Esophagus muscularis mucosa (tissue), 4 donors: Measurements from ENCODE around the gene LSM3.

Experiments
- EP300 ChIP-seq: sonication (generic); formaldehyde crosslinking; IDR thresholded peaks from one replicate; pipeline ENCODE4 v1.6.1; 2017; ENCODE audit warnings: antibody characterized with exemption
- POLR2A ChIP-seq: fragments of 450-650 bp; IDR thresholded peaks from one replicate; pipeline ENCODE4 v1.6.1; 2017; ENCODE audit warnings: antibody characterized with exemption, moderate library complexity, mild to moderate bottlenecking, low read depth
- POLR2AphosphoS5 ChIP-seq, 2 donors: sonication (generic); formaldehyde crosslinking; IDR thresholded peaks; one replicate each; pipeline ENCODE4 v1.6.1; 2017; ENCODE audit warnings: antibody characterized with exemption in 2 of 2
- TF ChIP-seq, protein P1 (sequence below), 3 experiments: fragments of 200-600 bp in 2 of 3; fragments of 450-650 bp in 1 of 3; sonication (generic) in 2 of 3; IDR thresholded peaks; one replicate each; pipeline ENCODE4 v1.5.1; 2017 to 2019; ENCODE audit warnings: antibody characterized with exemption in 3 of 3, mild to moderate bottlenecking in 2 of 3, moderate library complexity in 1 of 3

DNA sequence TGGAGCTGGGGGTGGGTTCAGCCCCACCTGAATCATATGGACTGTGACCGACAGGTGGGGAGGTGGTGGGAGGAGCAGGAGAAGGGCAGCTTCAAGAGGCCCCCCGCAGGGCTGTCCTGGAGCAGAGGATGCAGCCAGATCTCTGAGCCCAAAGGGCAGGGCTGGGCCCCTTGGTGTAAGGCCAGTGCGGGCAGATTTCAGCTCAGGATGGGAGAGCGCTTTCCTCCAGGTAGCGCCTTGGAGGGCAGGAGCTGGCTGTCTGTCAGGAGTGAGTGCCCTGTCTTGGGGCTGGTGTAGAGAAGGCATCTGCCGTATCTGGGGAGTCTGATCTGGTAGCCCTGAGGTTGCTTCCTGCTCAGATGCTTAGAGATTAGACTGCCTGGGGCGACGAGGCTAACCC is 46.5 kb upstream of the LSM3 start:
- TF ChIP-seq, protein P1, sequence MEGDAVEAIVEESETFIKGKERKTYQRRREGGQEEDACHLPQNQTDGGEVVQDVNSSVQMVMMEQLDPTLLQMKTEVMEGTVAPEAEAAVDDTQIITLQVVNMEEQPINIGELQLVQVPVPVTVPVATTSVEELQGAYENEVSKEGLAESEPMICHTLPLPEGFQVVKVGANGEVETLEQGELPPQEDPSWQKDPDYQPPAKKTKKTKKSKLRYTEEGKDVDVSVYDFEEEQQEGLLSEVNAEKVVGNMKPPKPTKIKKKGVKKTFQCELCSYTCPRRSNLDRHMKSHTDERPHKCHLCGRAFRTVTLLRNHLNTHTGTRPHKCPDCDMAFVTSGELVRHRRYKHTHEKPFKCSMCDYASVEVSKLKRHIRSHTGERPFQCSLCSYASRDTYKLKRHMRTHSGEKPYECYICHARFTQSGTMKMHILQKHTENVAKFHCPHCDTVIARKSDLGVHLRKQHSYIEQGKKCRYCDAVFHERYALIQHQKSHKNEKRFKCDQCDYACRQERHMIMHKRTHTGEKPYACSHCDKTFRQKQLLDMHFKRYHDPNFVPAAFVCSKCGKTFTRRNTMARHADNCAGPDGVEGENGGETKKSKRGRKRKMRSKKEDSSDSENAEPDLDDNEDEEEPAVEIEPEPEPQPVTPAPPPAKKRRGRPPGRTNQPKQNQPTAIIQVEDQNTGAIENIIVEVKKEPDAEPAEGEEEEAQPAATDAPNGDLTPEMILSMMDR (IDR thresholded peaks at IDR 0.05), result no peak
- TF ChIP-seq POLR2A (no peak), POLR2AphosphoS5 (IDR thresholded peaks at IDR 0.05) (no peak), EP300 (no peak)
